CD14-positive monocyte (primary cell): ENCODE results near the gene CDCA3. TPM values are rescaled to one million over a fixed set of nuclear protein-coding genes. Genes with fewer than 3 reads are reported as not detected.

Source experiments
- DNase-seq, 3 donors: peaks; one replicate each; pipeline ENCODE4 v3.0.0-alpha.2; 2011 to 2022
- H2AFZ ChIP-seq: 2 replicates; pipeline ENCODE4 v1.6.0; 2012; ENCODE audit warnings: mild to moderate bottlenecking, low read depth, low read length, inconsistent platforms; ENCODE audit not compliant: insufficient read depth, poor library complexity, severe bottlenecking
- H3K27ac ChIP-seq, 2 donors: 1 replicate in 1 of 2; 2 replicates in 1 of 2; pipeline ENCODE4 v1.5.1; 2012 to 2013; ENCODE audit warnings: low read length in 2 of 2, control low read depth in 1 of 2, inconsistent platforms in 1 of 2, low read depth in 1 of 2, mild to moderate bottlenecking in 1 of 2
- H3K27me3 ChIP-seq, 2 donors: one replicate each; pipeline versions ENCODE4 v1.6.0 to v1.6.1; 2011 to 2013; ENCODE audit warnings: low read length in 2 of 2; ENCODE audit not compliant: control insufficient read depth in 2 of 2, insufficient read depth in 2 of 2
- H3K36me3 ChIP-seq, 2 donors: replicated peaks in 1 of 2; 1 replicate in 1 of 2; 2 replicates in 1 of 2; pipeline versions ENCODE4 v1.5.1 to v1.6.1; 2012 to 2013; ENCODE audit warnings: low read length in 2 of 2, control low read depth in 1 of 2, inconsistent platforms in 1 of 2, mild to moderate bottlenecking in 1 of 2; ENCODE audit not compliant: insufficient read depth in 2 of 2, control insufficient read depth in 1 of 2
- H3K4me1 ChIP-seq, 2 donors: 1 replicate in 1 of 2; 2 replicates in 1 of 2; pipeline versions ENCODE4 v1.5.1 to v1.6.1; 2012 to 2013; ENCODE audit warnings: low read length in 2 of 2, control low read depth in 1 of 2, inconsistent platforms in 1 of 2, mild to moderate bottlenecking in 1 of 2, moderate library complexity in 1 of 2; ENCODE audit not compliant: insufficient read depth in 2 of 2, control insufficient read depth in 1 of 2
- H3K4me2 ChIP-seq: replicated peaks from 2 replicates; pipeline ENCODE3; 2012; ENCODE audit warnings: low read length, moderate library complexity, mild to moderate bottlenecking; ENCODE audit not compliant: poor library complexity, severe bottlenecking; ENCODE audit errors: extremely low read depth
- H3K4me3 ChIP-seq, 3 experiments: fragments of 200-600 bp in 1 of 3; sonication (generic) in 1 of 3; replicated peaks in 1 of 3; 1 replicate in 2 of 3; 2 replicates in 1 of 3; pipeline ENCODE4 v1.5.1; 2011 to 2013; ENCODE audit warnings: low read length in 3 of 3, mild to moderate bottlenecking in 3 of 3, control low read depth in 2 of 3, low read depth in 2 of 3, inconsistent platforms in 1 of 3, moderate library complexity in 1 of 3
- H3K79me2 ChIP-seq: 2 replicates; pipeline ENCODE4 v1.6.0; 2012; ENCODE audit warnings: mild to moderate bottlenecking, control low read depth, inconsistent platforms, low read length, moderate library complexity; ENCODE audit not compliant: insufficient read depth
- H3K9ac ChIP-seq: 2 replicates; pipeline ENCODE4 v1.6.0; 2017; ENCODE audit warnings: low read length, mild to moderate bottlenecking; ENCODE audit not compliant: insufficient read depth, poor library complexity, severe bottlenecking
- H3K9me3 ChIP-seq, 2 donors: replicated peaks in 1 of 2; 1 replicate in 1 of 2; 2 replicates in 1 of 2; pipeline versions ENCODE4 v1.5.1 to v1.6.1; 2012 to 2013; ENCODE audit warnings: low read length in 2 of 2, control low read depth in 1 of 2; ENCODE audit not compliant: control insufficient read depth in 1 of 2, insufficient read depth in 1 of 2
- H4K20me1 ChIP-seq: 2 replicates; pipeline ENCODE4 v1.6.0; 2012; ENCODE audit warnings: mild to moderate bottlenecking, low read length, control low read depth, moderate library complexity; ENCODE audit not compliant: insufficient read depth
- H3K27ac Mint-ChIP-seq, 7 donors: one replicate each; pipeline ENCODE4 v1.8.0; 2020; ENCODE audit warnings: mild to moderate bottlenecking in 7 of 7, mixed read lengths in 7 of 7, moderate library complexity in 6 of 7, inconsistent platforms in 2 of 7
- H3K27me3 Mint-ChIP-seq, 3 donors: one replicate each; pipeline ENCODE4 v1.8.0; 2021 to 2022; ENCODE audit warnings: low read depth in 3 of 3, mild to moderate bottlenecking in 3 of 3, mixed read lengths in 3 of 3, moderate library complexity in 3 of 3, inconsistent platforms in 1 of 3
- H3K36me3 Mint-ChIP-seq, 2 donors: one replicate each; pipeline ENCODE4 v1.8.0; 2020; ENCODE audit warnings: mixed read lengths in 2 of 2, inconsistent platforms in 1 of 2, mild to moderate bottlenecking in 1 of 2
- H3K4me1 Mint-ChIP-seq: one replicate; pipeline ENCODE4 v1.8.0; 2020; ENCODE audit warnings: mild to moderate bottlenecking, mixed read lengths
- H3K4me3 Mint-ChIP-seq, 2 donors: one replicate each; pipeline ENCODE4 v1.8.0; 2020; ENCODE audit warnings: mild to moderate bottlenecking in 2 of 2, mixed read lengths in 2 of 2, moderate library complexity in 1 of 2
- H3K9me3 Mint-ChIP-seq, 7 donors: one replicate each; pipeline ENCODE4 v1.8.0; 2020 to 2022; ENCODE audit warnings: mixed read lengths in 7 of 7, mild to moderate bottlenecking in 6 of 7, moderate library complexity in 6 of 7, inconsistent platforms in 2 of 7
- WGBS: methylation state at CpG from one replicate; pipeline ENCODE4 v1.1.5; 2013; ENCODE audit warnings: missing lambda C conversion rate; ENCODE audit not compliant: insufficient coverage; 5-methylcytosine and 5-hydroxymethylcytosine counted together
- intact Hi-C, 2 donors: fragments of 100-400 bp; cut with micrococcal nuclease; formaldehyde crosslinking; loops; one replicate each; pipeline versions ENCODE4 v1.15.0 to v1.15.1; 2023
- polyA plus RNA-seq, 3 donors: library from polyadenylated mRNA; depleted of rRNA in 1 of 3; unstranded in 2 of 3; stranded (reverse) in 1 of 3; fragments of 300-500 nt in 2 of 3; fragments of >200 nt in 1 of 3; fragmentation: Illumina TruSeq in 2 of 3; gene quantifications; 1 replicate in 2 of 3; 2 replicates in 1 of 3; pipeline ENCODE4 v1.2.3, GENCODE V29; 2012 to 2021
- TF ChIP-seq, protein P1 (sequence below): fragments of 200-600 bp; IDR thresholded peaks from one replicate; pipeline ENCODE4 v1.8.0; 2022; ENCODE audit warnings: antibody characterized with exemption, mild to moderate bottlenecking

CDCA3 gene
- polyA plus RNA-seq, 3 donors: 0.57 to 0.61 (median 0.59) TPM

DNA sequence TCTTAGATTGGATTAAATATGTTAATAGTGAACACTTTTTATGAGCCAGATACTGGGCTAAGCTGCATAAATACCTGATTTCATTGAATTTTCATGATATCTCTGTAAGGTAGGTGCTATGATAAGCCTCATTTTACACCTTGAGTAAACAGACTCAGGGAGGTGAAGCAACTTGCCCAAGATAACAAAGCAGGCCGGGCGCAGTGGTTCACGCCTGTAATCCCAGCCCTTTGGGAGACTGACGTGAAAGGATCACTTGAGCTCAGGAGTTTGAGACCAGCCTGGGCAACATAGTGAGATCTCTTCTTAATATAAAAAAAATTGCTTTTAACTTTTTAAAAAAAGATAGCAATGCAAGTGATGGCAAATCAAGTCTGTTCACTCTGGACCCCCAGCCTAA, 9.0 kb downstream of the CDCA3 start:
- H2AFZ ChIP-seq: no peak overlapping the region
- TF ChIP-seq, protein P1, sequence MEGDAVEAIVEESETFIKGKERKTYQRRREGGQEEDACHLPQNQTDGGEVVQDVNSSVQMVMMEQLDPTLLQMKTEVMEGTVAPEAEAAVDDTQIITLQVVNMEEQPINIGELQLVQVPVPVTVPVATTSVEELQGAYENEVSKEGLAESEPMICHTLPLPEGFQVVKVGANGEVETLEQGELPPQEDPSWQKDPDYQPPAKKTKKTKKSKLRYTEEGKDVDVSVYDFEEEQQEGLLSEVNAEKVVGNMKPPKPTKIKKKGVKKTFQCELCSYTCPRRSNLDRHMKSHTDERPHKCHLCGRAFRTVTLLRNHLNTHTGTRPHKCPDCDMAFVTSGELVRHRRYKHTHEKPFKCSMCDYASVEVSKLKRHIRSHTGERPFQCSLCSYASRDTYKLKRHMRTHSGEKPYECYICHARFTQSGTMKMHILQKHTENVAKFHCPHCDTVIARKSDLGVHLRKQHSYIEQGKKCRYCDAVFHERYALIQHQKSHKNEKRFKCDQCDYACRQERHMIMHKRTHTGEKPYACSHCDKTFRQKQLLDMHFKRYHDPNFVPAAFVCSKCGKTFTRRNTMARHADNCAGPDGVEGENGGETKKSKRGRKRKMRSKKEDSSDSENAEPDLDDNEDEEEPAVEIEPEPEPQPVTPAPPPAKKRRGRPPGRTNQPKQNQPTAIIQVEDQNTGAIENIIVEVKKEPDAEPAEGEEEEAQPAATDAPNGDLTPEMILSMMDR: no peak
- DNase-seq: no peak
- H4K20me1 ChIP-seq: no peaks in the 10 kb centered on the region
- H3K79me2 ChIP-seq: no peaks in the 10 kb centered on the region
- peaks cover 0 to 5% of the 10 kb centered on the region in 2 donors for H3K36me3 ChIP-seq
- Mint-ChIP-seq H3K27me3 (peaks cover 1 to 4% (median 3%) of the 10 kb centered on the region in 3 donors), H3K27ac (no peak overlapping the region), H3K4me3 (no peak overlapping the region), H3K36me3 (peaks cover 9 to 20% of the 10 kb centered on the region in 2 donors), H3K4me1 (peaks cover 11% of the 10 kb centered on the region), H3K9me3 (no peaks in the 10 kb centered on the region)
- H3K9ac ChIP-seq: no peak overlapping the region
- H3K4me2 ChIP-seq: no peak overlapping the region
- intact Hi-C loops: no loop called here
- H3K27me3 ChIP-seq: no peaks in the 10 kb centered on the region
- H3K4me1 ChIP-seq: no peaks in the 10 kb centered on the region
- H3K27ac ChIP-seq: no peak overlapping the region
- no peak overlapping the region for H3K4me3 ChIP-seq
- no peaks in the 10 kb centered on the region for H3K9me3 ChIP-seq
- WGBS: 90% methylated on average over 2 of the region's 4 CpGs

DNA sequence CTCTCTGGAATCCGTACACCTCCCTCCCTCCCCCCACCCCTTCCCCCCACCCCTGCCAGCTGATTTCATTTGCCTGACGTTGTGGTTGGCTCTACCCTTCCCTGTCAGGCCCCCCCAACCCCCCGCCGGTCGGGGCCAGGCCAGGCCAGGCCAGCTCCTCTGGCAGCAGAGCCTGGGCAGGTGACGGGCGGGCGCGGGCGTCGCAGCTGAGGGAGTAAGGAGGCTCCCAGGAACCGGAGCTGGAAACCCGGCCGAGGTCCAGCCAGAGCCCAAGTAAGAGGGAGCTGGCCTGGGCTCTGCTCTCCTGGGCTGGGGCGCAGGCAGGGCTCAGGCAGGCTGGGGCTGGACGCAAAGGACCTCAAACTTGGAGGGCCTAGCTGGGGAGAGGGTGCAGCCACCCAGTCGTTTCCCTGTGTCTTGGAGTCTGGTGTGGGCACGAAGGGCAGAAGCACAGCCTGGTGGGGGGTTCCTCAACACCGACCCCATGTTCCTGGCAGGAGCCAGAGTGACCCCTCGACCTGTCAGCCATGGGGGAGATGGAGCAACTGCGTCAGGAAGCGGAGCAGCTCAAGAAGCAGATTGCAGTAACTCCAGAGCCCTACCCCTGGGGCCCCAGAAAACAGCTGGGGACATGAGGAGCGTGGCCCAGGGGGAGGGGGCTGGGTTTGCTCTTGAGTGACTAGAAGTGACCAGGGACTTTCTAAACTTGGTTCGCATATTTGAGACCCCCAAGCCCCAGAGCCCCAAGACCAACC, 10.1 kb downstream of the CDCA3 start, which contains the start of gene GNB3:
TSS of gene GNB3 (plus strand) at position 165 of the 755 bp plus-strand sequence. CDS start at position 528, 363 bp downstream.
- Histone ChIP-seq H3K36me3 (no peaks in the 10 kb centered on the region), H3K27ac (no peak within 1 kb of the TSS), H3K4me3 (no peak within 1 kb of the TSS), H3K79me2 (no peaks in the 10 kb centered on the region), H4K20me1 (no peaks in the 10 kb centered on the region), H3K4me1 (peaks cover under 1% of the 10 kb centered on the region in 2 donors), H3K9ac (no peak within 1 kb of the TSS), H2AFZ (no peak within 1 kb of the TSS), H3K9me3 (no peaks in the 10 kb centered on the region), H3K4me2 (no peak within 1 kb of the TSS), H3K27me3 (no peaks in the 10 kb centered on the region)
- Mint-ChIP-seq H3K27me3 (peaks cover 0 to 4% (median 3%) of the 10 kb centered on the region in 3 donors), H3K36me3 (peaks cover 6 to 11% of the 10 kb centered on the region in 2 donors), H3K9me3 (no peaks in the 10 kb centered on the region), H3K27ac (peak within 1 kb of the TSS in 2 of 7 donors; percentile 18 to 83), H3K4me1 (peaks cover 1% of the 10 kb centered on the region), H3K4me3 (no peak within 1 kb of the TSS)
- 95% methylated on average over 16 of the region's 24 CpGs for WGBS
- DNase-seq: no peak
- TF ChIP-seq, protein P1: no peak
- intact Hi-C loops: no loop called here
